Left renal pelvis (tissue), 4 donors: Measurements from ENCODE around the gene SPRING1. TPM values are rescaled to one million over a fixed set of nuclear protein-coding genes. Genes with fewer than 3 reads are reported as not detected.
"Not testable (repeated sequence)": the region's sequence is repeated elsewhere in the genome, so short reads cannot be mapped to it uniquely, and the experiment has no call there.

Experiments
- DNase-seq, 4 donors: peaks; one replicate each; pipeline ENCODE4 v3.0.0-alpha.2; 2013; ENCODE audit warnings: low read depth in 4 of 4, low spot score in 3 of 4
- polyA plus RNA-seq, 4 donors: library from polyadenylated mRNA; unstranded; fragments of 120-200 nt; gene quantifications; one replicate each; pipeline ENCODE4 v1.2.1, GENCODE V29; 2013; ENCODE audit not compliant: insufficient read length in 4 of 4

SPRING1 gene
- 10 to 100 TPM; 23.4 to 38.5 (median 32.7) TPM for polyA plus RNA-seq

GRCh38 chr12:116737774-116738657, at the start of gene SPRING1, which contains the start of gene RNFT2:
Gene SPRING1, minus strand, starts transcription at chr12:116738069. Its CDS starts 169 bp downstream, at chr12:116737900.
Gene RNFT2, plus strand, starts transcription at chr12:116738315. Its CDS starts 2,183 bp downstream, at chr12:116740498.
- DNase-seq = peak; percentile 97 to 98 (median 98)

GRCh38 chr12:116784238-116784612, 46.4 kb upstream of the SPRING1 start:
- DNase-seq = no peak

GRCh38 chr12:116783525-116784237, 45.8 kb upstream of the SPRING1 start:
- no peak for DNase-seq

- DNase-seq = no peak
These were observed 43.1 kb upstream of the SPRING1 start for GRCh38 chr12:116780942-116781341.

- no peak for DNase-seq
These were observed 41.7 kb upstream of the SPRING1 start for GRCh38 chr12:116779597-116779996.

- no peak for DNase-seq
These were observed 39.4 kb upstream of the SPRING1 start for GRCh38 chr12:116777245-116777644.

- DNase-seq = no peak
These were observed 36.2 kb upstream of the SPRING1 start for GRCh38 chr12:116774020-116774419.

- no peak for DNase-seq
These were observed 35.4 kb upstream of the SPRING1 start for GRCh38 chr12:116773276-116773731.

- no peak for DNase-seq
These were observed 33.8 kb upstream of the SPRING1 start for GRCh38 chr12:116771651-116772050.

GRCh38 chr12:116766746-116767145, 28.9 kb upstream of the SPRING1 start:
- DNase-seq = no peak

- DNase-seq = no peak
These were observed 28.4 kb upstream of the SPRING1 start for GRCh38 chr12:116766285-116766684.

- DNase-seq = no peak
These were observed 27.4 kb upstream of the SPRING1 start for GRCh38 chr12:116765271-116765670.

GRCh38 chr12:116761499-116761898, 23.6 kb upstream of the SPRING1 start:
- no peak for DNase-seq

- DNase-seq = no peak
These were observed 22.8 kb upstream of the SPRING1 start for GRCh38 chr12:116760622-116761020.

- no peak for DNase-seq
These were observed 22.1 kb upstream of the SPRING1 start for GRCh38 chr12:116759783-116760621.

GRCh38 chr12:116754783-116755182, 16.9 kb upstream of the SPRING1 start:
- DNase-seq = not testable (repeated sequence)

- not testable (repeated sequence) for DNase-seq
These were observed 16.2 kb upstream of the SPRING1 start for GRCh38 chr12:116754097-116754496.

GRCh38 chr12:116750298-116750697, 12.4 kb upstream of the SPRING1 start:
- no peak for DNase-seq

- no peak for DNase-seq
These were observed 12.0 kb upstream of the SPRING1 start for GRCh38 chr12:116749884-116750283.

- no peak for DNase-seq
These were observed 7.7 kb upstream of the SPRING1 start for GRCh38 chr12:116745554-116745953.

GRCh38 chr12:116744766-116745165, 6.9 kb upstream of the SPRING1 start:
- no peak for DNase-seq
